Measurements from ENCODE around the gene SPSB4. TPM values are rescaled to one million over a fixed set of nuclear protein-coding genes. Genes with fewer than 3 reads are reported as not detected.

SPSB4 gene
- total RNA-seq, 1 donor from 2014 or later = 12.0 TPM

DNA sequence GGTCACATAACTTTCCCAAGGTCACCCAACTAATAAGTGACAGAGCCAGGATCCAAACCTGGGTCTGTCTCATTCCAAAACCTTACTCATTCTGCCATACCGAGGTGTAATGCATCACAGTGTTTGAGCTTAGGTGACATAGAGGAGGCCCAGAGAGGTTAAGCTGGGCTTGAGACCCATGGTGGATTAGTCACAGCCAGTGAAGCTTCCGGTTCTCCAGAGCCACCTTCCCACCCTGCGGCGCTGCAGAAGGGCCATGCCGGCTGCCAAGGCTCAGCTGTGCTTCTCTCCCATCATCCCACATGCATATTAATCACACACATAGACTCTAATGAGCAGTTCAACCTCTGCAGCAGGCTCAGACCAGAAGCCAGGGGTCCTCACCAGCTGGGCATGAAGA is 42.2 kb downstream of the SPSB4 start:
- Histone ChIP-seq H3K9me3 (ENCODE audit: control insufficient read depth in 3 of 3, low read length in 3 of 3) (no peaks in the 10 kb centered on the region), H3K9ac (ENCODE audit: low read depth in 1 of 3, low read length in 3 of 3) (peak overlapping the region in 1 of 3 donors; percentile 28), H3K27me3 (ENCODE audit: control insufficient read depth in 3 of 3, insufficient read depth in 3 of 3, low read length in 3 of 3) (no peaks in the 10 kb centered on the region), H3K4me1 (ENCODE audit: control insufficient read depth in 3 of 3, insufficient read depth in 3 of 3, low read length in 3 of 3) (peaks cover 46 to 64% (median 50%) of the 10 kb centered on the region in 3 donors), H3K27ac (ENCODE audit: low read depth, low read length) (peak overlapping the region; percentile 73), H3K36me3 (ENCODE audit: control insufficient read depth in 3 of 3, insufficient read depth in 3 of 3, low read length in 3 of 3) (no peaks in the 10 kb centered on the region), H3K4me3 (ENCODE audit: low read length in 3 of 3) (peak overlapping the region in 2 of 3 donors; percentile 31 to 33)

GRCh38 chr3:141093971-141094684 is 43.0 kb downstream of the SPSB4 start:
- no peaks in the 10 kb centered on the region for H3K27me3 ChIP-seq (ENCODE audit: control insufficient read depth in 3 of 3, insufficient read depth in 3 of 3, low read length in 3 of 3)
- H3K4me3 ChIP-seq (ENCODE audit: low read length in 3 of 3) = peak overlapping the region; percentile 35 to 49 (median 39)
- H3K9me3 ChIP-seq (ENCODE audit: control insufficient read depth in 3 of 3, low read length in 3 of 3) = no peaks in the 10 kb centered on the region
- H3K27ac ChIP-seq (ENCODE audit: low read depth, low read length) = peak overlapping the region; percentile 73
- no peaks in the 10 kb centered on the region for H3K36me3 ChIP-seq (ENCODE audit: control insufficient read depth in 3 of 3, insufficient read depth in 3 of 3, low read length in 3 of 3)
- H3K4me1 ChIP-seq (ENCODE audit: control insufficient read depth in 3 of 3, insufficient read depth in 3 of 3, low read length in 3 of 3) = peaks cover 46 to 64% (median 50%) of the 10 kb centered on the region in 3 donors
- H3K9ac ChIP-seq (ENCODE audit: low read depth in 1 of 3, low read length in 3 of 3) = peak overlapping the region in 2 of 3 donors; percentile 25 to 28

DNA sequence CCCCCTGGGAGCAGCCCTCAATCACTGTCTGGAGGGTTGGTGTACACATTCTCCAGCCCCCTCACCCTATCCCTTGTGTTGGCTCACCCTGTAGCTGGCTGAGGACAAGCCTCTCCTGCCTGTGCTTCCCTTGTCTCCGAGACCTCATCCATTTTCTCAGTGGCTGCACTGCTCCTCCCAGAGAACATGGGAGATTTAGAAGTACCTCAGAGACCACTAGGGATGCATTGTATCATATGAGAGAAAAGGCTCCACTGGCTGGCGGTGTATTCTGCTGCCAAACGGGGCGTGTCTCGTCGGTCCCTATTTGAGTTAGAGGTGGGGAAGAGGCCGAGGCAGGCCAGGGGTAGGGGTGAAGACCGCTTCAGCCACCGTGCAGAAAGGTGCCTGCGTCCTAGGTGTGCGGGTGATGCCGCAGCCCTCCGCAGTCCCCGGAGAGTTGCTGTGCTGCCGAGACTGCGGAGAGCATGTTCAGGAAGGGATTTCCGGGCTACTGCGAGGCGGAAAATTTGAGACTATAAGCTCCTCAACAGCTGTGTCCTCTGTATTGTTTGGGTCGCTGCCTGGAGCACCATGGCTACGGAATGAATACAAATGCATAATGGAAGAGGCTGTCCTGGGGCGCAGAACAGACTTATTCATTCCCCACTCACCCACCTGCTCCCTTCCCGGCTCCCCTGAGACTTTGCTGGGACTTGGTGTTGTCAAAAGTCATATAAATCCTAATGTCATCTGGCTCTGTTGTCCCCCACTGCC is 43.8 kb downstream of the SPSB4 start:
- peak overlapping the region; percentile 40 to 63 (median 58) for H3K9ac ChIP-seq (ENCODE audit: low read depth in 1 of 3, low read length in 3 of 3)
- no peaks in the 10 kb centered on the region for H3K27me3 ChIP-seq (ENCODE audit: control insufficient read depth in 3 of 3, insufficient read depth in 3 of 3, low read length in 3 of 3)
- peak overlapping the region; percentile 73 for H3K27ac ChIP-seq (ENCODE audit: low read depth, low read length)
- H3K36me3 ChIP-seq (ENCODE audit: control insufficient read depth in 3 of 3, insufficient read depth in 3 of 3, low read length in 3 of 3) = no peaks in the 10 kb centered on the region
- peaks cover 46 to 64% (median 50%) of the 10 kb centered on the region in 3 donors for H3K4me1 ChIP-seq (ENCODE audit: control insufficient read depth in 3 of 3, insufficient read depth in 3 of 3, low read length in 3 of 3)
- H3K9me3 ChIP-seq (ENCODE audit: control insufficient read depth in 3 of 3, low read length in 3 of 3) = no peaks in the 10 kb centered on the region
- H3K4me3 ChIP-seq (ENCODE audit: low read length in 3 of 3) = peak overlapping the region; percentile 62 to 72 (median 65)

GRCh38 chr3:141095546-141095937 is 44.4 kb downstream of the SPSB4 start:
- Histone ChIP-seq H3K4me1 (ENCODE audit: control insufficient read depth in 3 of 3, insufficient read depth in 3 of 3, low read length in 3 of 3) (peaks cover 46 to 64% (median 50%) of the 10 kb centered on the region in 3 donors), H3K9me3 (ENCODE audit: control insufficient read depth in 3 of 3, low read length in 3 of 3) (no peaks in the 10 kb centered on the region), H3K27me3 (ENCODE audit: control insufficient read depth in 3 of 3, insufficient read depth in 3 of 3, low read length in 3 of 3) (no peaks in the 10 kb centered on the region), H3K9ac (ENCODE audit: low read depth in 1 of 3, low read length in 3 of 3) (peak overlapping the region in 2 of 3 donors; percentile 10 to 58), H3K36me3 (ENCODE audit: control insufficient read depth in 3 of 3, insufficient read depth in 3 of 3, low read length in 3 of 3) (no peaks in the 10 kb centered on the region), H3K4me3 (ENCODE audit: low read length in 3 of 3) (peak overlapping the region in 2 of 3 donors; percentile 3 to 72), H3K27ac (ENCODE audit: low read depth, low read length) (peak overlapping the region; percentile 73)

GRCh38 chr3:141096164-141096563 is 45.0 kb downstream of the SPSB4 start:
- Histone ChIP-seq H3K4me1 (ENCODE audit: control insufficient read depth in 3 of 3, insufficient read depth in 3 of 3, low read length in 3 of 3) (peaks cover 43 to 58% (median 46%) of the 10 kb centered on the region in 3 donors), H3K9me3 (ENCODE audit: control insufficient read depth in 3 of 3, low read length in 3 of 3) (no peaks in the 10 kb centered on the region), H3K36me3 (ENCODE audit: control insufficient read depth in 3 of 3, insufficient read depth in 3 of 3, low read length in 3 of 3) (no peaks in the 10 kb centered on the region), H3K27me3 (ENCODE audit: control insufficient read depth in 3 of 3, insufficient read depth in 3 of 3, low read length in 3 of 3) (no peaks in the 10 kb centered on the region), H3K27ac (ENCODE audit: low read depth, low read length) (no peak overlapping the region), H3K4me3 (ENCODE audit: low read length in 3 of 3) (no peak overlapping the region), H3K9ac (ENCODE audit: low read depth in 1 of 3, low read length in 3 of 3) (no peak overlapping the region)

DNA sequence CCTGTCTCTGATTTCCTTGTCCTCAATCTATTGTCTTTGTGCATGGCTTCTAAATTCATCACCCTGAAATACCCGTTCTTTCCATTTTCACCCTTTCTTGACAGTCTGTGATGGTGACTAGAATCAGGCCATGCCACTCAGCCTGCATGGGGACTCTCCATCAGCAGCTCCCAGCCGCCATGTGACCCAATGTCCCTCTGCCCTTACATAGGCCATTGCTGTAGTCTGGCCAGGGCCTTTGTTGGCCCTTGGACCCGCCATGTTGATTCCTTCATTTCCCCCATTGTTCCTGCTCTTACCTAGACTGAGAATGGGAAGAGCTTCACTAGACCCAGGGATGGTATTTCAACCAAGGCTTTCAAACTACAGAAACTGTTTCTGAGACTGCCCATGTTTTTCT is 45.8 kb downstream of the SPSB4 start:
- Histone ChIP-seq H3K4me3 (ENCODE audit: low read length in 3 of 3) (no peak overlapping the region), H3K4me1 (ENCODE audit: control insufficient read depth in 3 of 3, insufficient read depth in 3 of 3, low read length in 3 of 3) (peaks cover 37 to 50% (median 39%) of the 10 kb centered on the region in 3 donors), H3K27ac (ENCODE audit: low read depth, low read length) (no peak overlapping the region), H3K9me3 (ENCODE audit: control insufficient read depth in 3 of 3, low read length in 3 of 3) (no peaks in the 10 kb centered on the region), H3K36me3 (ENCODE audit: control insufficient read depth in 3 of 3, insufficient read depth in 3 of 3, low read length in 3 of 3) (no peaks in the 10 kb centered on the region), H3K27me3 (ENCODE audit: control insufficient read depth in 3 of 3, insufficient read depth in 3 of 3, low read length in 3 of 3) (no peaks in the 10 kb centered on the region), H3K9ac (ENCODE audit: low read depth in 1 of 3, low read length in 3 of 3) (no peak overlapping the region)

GRCh38 chr3:141100112-141100511 is 49.0 kb downstream of the SPSB4 start:
- H3K9ac ChIP-seq (ENCODE audit: low read depth in 1 of 3, low read length in 3 of 3) = no peak overlapping the region
- H3K27ac ChIP-seq (ENCODE audit: low read depth, low read length) = no peak overlapping the region
- no peak overlapping the region for H3K4me3 ChIP-seq (ENCODE audit: low read length in 3 of 3)
- H3K36me3 ChIP-seq (ENCODE audit: control insufficient read depth in 3 of 3, insufficient read depth in 3 of 3, low read length in 3 of 3) = no peaks in the 10 kb centered on the region
- peaks cover 11 to 32% (median 18%) of the 10 kb centered on the region in 3 donors for H3K4me1 ChIP-seq (ENCODE audit: control insufficient read depth in 3 of 3, insufficient read depth in 3 of 3, low read length in 3 of 3)
- no peaks in the 10 kb centered on the region for H3K27me3 ChIP-seq (ENCODE audit: control insufficient read depth in 3 of 3, insufficient read depth in 3 of 3, low read length in 3 of 3)
- H3K9me3 ChIP-seq (ENCODE audit: control insufficient read depth in 3 of 3, low read length in 3 of 3) = no peaks in the 10 kb centered on the region

GRCh38 chr3:141100531-141101320 is 49.6 kb downstream of the SPSB4 start:
- no peaks in the 10 kb centered on the region for H3K27me3 ChIP-seq (ENCODE audit: control insufficient read depth in 3 of 3, insufficient read depth in 3 of 3, low read length in 3 of 3)
- H3K27ac ChIP-seq (ENCODE audit: low read depth, low read length) = no peak overlapping the region
- no peaks in the 10 kb centered on the region for H3K36me3 ChIP-seq (ENCODE audit: control insufficient read depth in 3 of 3, insufficient read depth in 3 of 3, low read length in 3 of 3)
- H3K9ac ChIP-seq (ENCODE audit: low read depth in 1 of 3, low read length in 3 of 3) = no peak overlapping the region
- H3K9me3 ChIP-seq (ENCODE audit: control insufficient read depth in 3 of 3, low read length in 3 of 3) = no peaks in the 10 kb centered on the region
- no peak overlapping the region for H3K4me3 ChIP-seq (ENCODE audit: low read length in 3 of 3)
- peaks cover 6 to 27% (median 12%) of the 10 kb centered on the region in 3 donors for H3K4me1 ChIP-seq (ENCODE audit: control insufficient read depth in 3 of 3, insufficient read depth in 3 of 3, low read length in 3 of 3)

- Histone ChIP-seq H3K27ac (ENCODE audit: low read depth, low read length) (no peak overlapping the region), H3K27me3 (ENCODE audit: control insufficient read depth in 3 of 3, insufficient read depth in 3 of 3, low read length in 3 of 3) (no peaks in the 10 kb centered on the region), H3K9ac (ENCODE audit: low read depth in 1 of 3, low read length in 3 of 3) (no peak overlapping the region), H3K4me3 (ENCODE audit: low read length in 3 of 3) (no peak overlapping the region), H3K4me1 (ENCODE audit: control insufficient read depth in 3 of 3, insufficient read depth in 3 of 3, low read length in 3 of 3) (peaks cover 7 to 21% (median 16%) of the 10 kb centered on the region in 3 donors), H3K36me3 (ENCODE audit: control insufficient read depth in 3 of 3, insufficient read depth in 3 of 3, low read length in 3 of 3) (no peaks in the 10 kb centered on the region), H3K9me3 (ENCODE audit: control insufficient read depth in 3 of 3, low read length in 3 of 3) (no peaks in the 10 kb centered on the region)
Observed at GRCh38 chr3:141102372-141102771, 51.2 kb downstream of the SPSB4 start.

Measured in skeletal muscle tissue (tissue), 4 donors.